ENCODE results near the gene NEUROD2.

The NEUROD2 gene

GRCh38 chr17:39611401-39612112 lies 3.8 kb upstream of the NEUROD2 start:
- peak; percentile 60 for TF ChIP-seq YY1 (IDR thresholded peaks at IDR 0.05; ENCODE audit: insufficient read depth, insufficient read length)
- no peak for TF ChIP-seq SUZ12 (IDR thresholded peaks at IDR 0.05; ENCODE audit: extremely low read depth, insufficient read depth, insufficient read length)
- Histone ChIP-seq H3K27me3 (ENCODE audit: insufficient read depth, insufficient read length) (peaks cover 94% of the 10 kb centered on the region), H3K4me3 (ENCODE audit: insufficient read length, low read depth) (no peak overlapping the region), H3K36me3 (ENCODE audit: insufficient read depth, insufficient read length, low read length) (no peaks in the 10 kb centered on the region), H3K9me3 (ENCODE audit: insufficient read depth, low read length) (no peaks in the 10 kb centered on the region), H3K9ac (ENCODE audit: insufficient read length, low read depth) (no peak overlapping the region), H3K4me1 (ENCODE audit: insufficient read depth, insufficient read length) (peaks cover under 1% of the 10 kb centered on the region)
- DNase-seq (ENCODE audit: low read depth, low spot score) = no peak

- DNase-seq (ENCODE audit: low read depth, low spot score) = no peak
- H3K9me3 ChIP-seq (ENCODE audit: insufficient read depth, low read length) = no peaks in the 10 kb centered on the region
- H3K4me1 ChIP-seq (ENCODE audit: insufficient read depth, insufficient read length) = peaks cover 13% of the 10 kb centered on the region
- H3K27me3 ChIP-seq (ENCODE audit: insufficient read depth, insufficient read length) = peaks cover 96% of the 10 kb centered on the region
- no peak overlapping the region for H3K9ac ChIP-seq (ENCODE audit: insufficient read length, low read depth)
- H3K36me3 ChIP-seq (ENCODE audit: insufficient read depth, insufficient read length, low read length) = no peaks in the 10 kb centered on the region
- TF ChIP-seq SUZ12 (IDR thresholded peaks at IDR 0.05; ENCODE audit: extremely low read depth, insufficient read depth, insufficient read length) = no peak
- no peak for TF ChIP-seq ZNF274 (IDR thresholded peaks at IDR 0.05; ENCODE audit: low read depth, low read length)
- no peak for TF ChIP-seq YY1 (IDR thresholded peaks at IDR 0.05; ENCODE audit: insufficient read depth, insufficient read length)
- H3K4me3 ChIP-seq (ENCODE audit: insufficient read length, low read depth) = no peak overlapping the region
Observed at GRCh38 chr17:39609416-39610025, 1.8 kb upstream of the NEUROD2 start.

GRCh38 chr17:39608142-39608981 lies 642 bp upstream of the NEUROD2 start:
- DNase-seq (ENCODE audit: low read depth, low spot score) = no peak

GRCh38 chr17:39607057-39607850 lies 466 bp downstream of the NEUROD2 start:
- no peak for DNase-seq (ENCODE audit: low read depth, low spot score)
- Histone ChIP-seq H3K4me1 (ENCODE audit: insufficient read depth, insufficient read length) (peaks cover 17% of the 10 kb centered on the region), H3K4me3 (ENCODE audit: insufficient read length, low read depth) (peak overlapping the region; percentile 18), H3K9ac (ENCODE audit: insufficient read length, low read depth) (no peak overlapping the region), H3K27me3 (ENCODE audit: insufficient read depth, insufficient read length) (peaks cover 99% of the 10 kb centered on the region), H3K9me3 (ENCODE audit: insufficient read depth, low read length) (no peaks in the 10 kb centered on the region), H3K36me3 (ENCODE audit: insufficient read depth, insufficient read length, low read length) (no peaks in the 10 kb centered on the region)
- TF ChIP-seq SUZ12 (IDR thresholded peaks at IDR 0.05; ENCODE audit: extremely low read depth, insufficient read depth, insufficient read length) = peak; percentile 64
- no peak for TF ChIP-seq ZNF274 (IDR thresholded peaks at IDR 0.05; ENCODE audit: low read depth, low read length)
- TF ChIP-seq YY1 (IDR thresholded peaks at IDR 0.05; ENCODE audit: insufficient read depth, insufficient read length) = no peak

More at GRCh38 chr17:39608142-39608981, 642 bp upstream of the NEUROD2 start:
- Histone ChIP-seq H3K27me3 (ENCODE audit: insufficient read depth, insufficient read length) (peaks cover 99% of the 10 kb centered on the region), H3K4me3 (ENCODE audit: insufficient read length, low read depth) (no peak overlapping the region), H3K9ac (ENCODE audit: insufficient read length, low read depth) (no peak overlapping the region), H3K36me3 (ENCODE audit: insufficient read depth, insufficient read length, low read length) (no peaks in the 10 kb centered on the region), H3K4me1 (ENCODE audit: insufficient read depth, insufficient read length) (peaks cover 17% of the 10 kb centered on the region), H3K9me3 (ENCODE audit: insufficient read depth, low read length) (no peaks in the 10 kb centered on the region)
- TF ChIP-seq SUZ12 (IDR thresholded peaks at IDR 0.05; ENCODE audit: extremely low read depth, insufficient read depth, insufficient read length) = no peak
- TF ChIP-seq ZNF274 (IDR thresholded peaks at IDR 0.05; ENCODE audit: low read depth, low read length) = no peak

- peak overlapping the region; percentile 43 for H3K9ac ChIP-seq (ENCODE audit: insufficient read length, low read depth)
- H3K4me1 ChIP-seq (ENCODE audit: insufficient read depth, insufficient read length) = peaks cover 17% of the 10 kb centered on the region
- H3K27me3 ChIP-seq (ENCODE audit: insufficient read depth, insufficient read length) = peaks cover 99% of the 10 kb centered on the region
- TF ChIP-seq ZNF274 (IDR thresholded peaks at IDR 0.05; ENCODE audit: low read depth, low read length) (no peak), YY1 (IDR thresholded peaks at IDR 0.05; ENCODE audit: insufficient read depth, insufficient read length) (no peak), SUZ12 (IDR thresholded peaks at IDR 0.05; ENCODE audit: extremely low read depth, insufficient read depth, insufficient read length) (no peak)
- H3K4me3 ChIP-seq (ENCODE audit: insufficient read length, low read depth) = peak overlapping the region; percentile 27
- DNase-seq (ENCODE audit: low read depth, low spot score) = no peak
- no peaks in the 10 kb centered on the region for H3K36me3 ChIP-seq (ENCODE audit: insufficient read depth, insufficient read length, low read length)
- no peaks in the 10 kb centered on the region for H3K9me3 ChIP-seq (ENCODE audit: insufficient read depth, low read length)
Observed at GRCh38 chr17:39606434-39607056, 1.2 kb downstream of the NEUROD2 start.
